Measurements from ENCODE around the gene SIGLEC7.

- TF ChIP-seq CTCF (IDR thresholded peaks at IDR 0.05 in 8 of 11, conservative IDR thresholded peaks at IDR 0.05 in 3 of 11) (no peak), POLR2A (IDR thresholded peaks at IDR 0.05) (no peak)
These were observed 22.1 kb downstream of the SIGLEC7 start for GRCh38 chr19:51164215-51164614.

Measured in spleen (tissue), 7 donors.